ENCODE measurements around the gene ELL2. TPM values are rescaled to one million over a fixed set of nuclear protein-coding genes. Genes with fewer than 3 reads are reported as not detected.

ELL2 gene
- polyA plus RNA-seq, 2 donors: 29.1 to 39.6 TPM

- Histone ChIP-seq H3K4me1 (ENCODE audit: control insufficient read depth in 2 of 2, insufficient read depth in 2 of 2, low read length in 1 of 2) (no peaks in the 10 kb centered on the region), H3K27ac (ENCODE audit: low read depth in 2 of 2, low read length in 1 of 2) (no peak overlapping the region), H3K9me3 (ENCODE audit: control insufficient read depth in 2 of 2, insufficient read depth in 1 of 2, low read depth in 1 of 2, low read length in 1 of 2) (no peaks in the 10 kb centered on the region), H3K4me3 (ENCODE audit: low read depth in 1 of 2, low read length in 2 of 2) (no peak overlapping the region), H3K36me3 (ENCODE audit: control insufficient read depth in 2 of 2, insufficient read depth in 2 of 2, low read length in 1 of 2) (no peaks in the 10 kb centered on the region), H3K27me3 (ENCODE audit: control insufficient read depth in 1 of 2, insufficient read depth in 2 of 2, low read length in 2 of 2) (no peaks in the 10 kb centered on the region)
- WGBS, 2 donors: 64 to 92% methylated on average over 1 of the region's 1 CpG
Measured at GRCh38 chr5:95985249-95985648, 23.6 kb upstream of the ELL2 start.

- no peaks in the 10 kb centered on the region for H3K9me3 ChIP-seq (ENCODE audit: control insufficient read depth in 2 of 2, insufficient read depth in 1 of 2, low read depth in 1 of 2, low read length in 1 of 2)
- H3K36me3 ChIP-seq (ENCODE audit: control insufficient read depth in 2 of 2, insufficient read depth in 2 of 2, low read length in 1 of 2): no peaks in the 10 kb centered on the region
- H3K4me3 ChIP-seq (ENCODE audit: low read depth in 1 of 2, low read length in 2 of 2): no peak overlapping the region
- 95% methylated on average over 2 of the region's 2 CpGs for WGBS, 2 donors
- no peak overlapping the region for H3K27ac ChIP-seq (ENCODE audit: low read depth in 2 of 2, low read length in 1 of 2)
- H3K27me3 ChIP-seq (ENCODE audit: control insufficient read depth in 1 of 2, insufficient read depth in 2 of 2, low read length in 2 of 2): no peaks in the 10 kb centered on the region
- H3K4me1 ChIP-seq (ENCODE audit: control insufficient read depth in 2 of 2, insufficient read depth in 2 of 2, low read length in 1 of 2): no peaks in the 10 kb centered on the region
Measured at GRCh38 chr5:95984287-95984938, 22.8 kb upstream of the ELL2 start.

- H3K4me3 ChIP-seq (ENCODE audit: low read depth in 1 of 2, low read length in 2 of 2): no peak overlapping the region
- H3K36me3 ChIP-seq (ENCODE audit: control insufficient read depth in 2 of 2, insufficient read depth in 2 of 2, low read length in 1 of 2): no peaks in the 10 kb centered on the region
- H3K27ac ChIP-seq (ENCODE audit: low read depth in 2 of 2, low read length in 1 of 2): no peak overlapping the region
- H3K4me1 ChIP-seq (ENCODE audit: control insufficient read depth in 2 of 2, insufficient read depth in 2 of 2, low read length in 1 of 2): no peaks in the 10 kb centered on the region
- no peaks in the 10 kb centered on the region for H3K27me3 ChIP-seq (ENCODE audit: control insufficient read depth in 1 of 2, insufficient read depth in 2 of 2, low read length in 2 of 2)
- WGBS, 2 donors: 97% methylated on average over 2 of the region's 2 CpGs
- no peaks in the 10 kb centered on the region for H3K9me3 ChIP-seq (ENCODE audit: control insufficient read depth in 2 of 2, insufficient read depth in 1 of 2, low read depth in 1 of 2, low read length in 1 of 2)
Measured at GRCh38 chr5:95983509-95983908, 21.9 kb upstream of the ELL2 start.

GRCh38 chr5:95983080-95983479, 21.4 kb upstream of the ELL2 start:
- no peaks in the 10 kb centered on the region for H3K36me3 ChIP-seq (ENCODE audit: control insufficient read depth in 2 of 2, insufficient read depth in 2 of 2, low read length in 1 of 2)
- no peaks in the 10 kb centered on the region for H3K4me1 ChIP-seq (ENCODE audit: control insufficient read depth in 2 of 2, insufficient read depth in 2 of 2, low read length in 1 of 2)
- H3K27me3 ChIP-seq (ENCODE audit: control insufficient read depth in 1 of 2, insufficient read depth in 2 of 2, low read length in 2 of 2): no peaks in the 10 kb centered on the region
- no peak overlapping the region for H3K4me3 ChIP-seq (ENCODE audit: low read depth in 1 of 2, low read length in 2 of 2)
- H3K9me3 ChIP-seq (ENCODE audit: control insufficient read depth in 2 of 2, insufficient read depth in 1 of 2, low read depth in 1 of 2, low read length in 1 of 2): no peaks in the 10 kb centered on the region
- H3K27ac ChIP-seq (ENCODE audit: low read depth in 2 of 2, low read length in 1 of 2): no peak overlapping the region

- no peak overlapping the region for H3K4me3 ChIP-seq (ENCODE audit: low read depth in 1 of 2, low read length in 2 of 2)
- WGBS, 2 donors: 56 to 75% methylated on average over 1 of the region's 1 CpG
- no peaks in the 10 kb centered on the region for H3K36me3 ChIP-seq (ENCODE audit: control insufficient read depth in 2 of 2, insufficient read depth in 2 of 2, low read length in 1 of 2)
- no peaks in the 10 kb centered on the region for H3K4me1 ChIP-seq (ENCODE audit: control insufficient read depth in 2 of 2, insufficient read depth in 2 of 2, low read length in 1 of 2)
- H3K27ac ChIP-seq (ENCODE audit: low read depth in 2 of 2, low read length in 1 of 2): no peak overlapping the region
- H3K27me3 ChIP-seq (ENCODE audit: control insufficient read depth in 1 of 2, insufficient read depth in 2 of 2, low read length in 2 of 2): no peaks in the 10 kb centered on the region
- H3K9me3 ChIP-seq (ENCODE audit: control insufficient read depth in 2 of 2, insufficient read depth in 1 of 2, low read depth in 1 of 2, low read length in 1 of 2): no peaks in the 10 kb centered on the region
Measured at GRCh38 chr5:95976606-95977005, 15.0 kb upstream of the ELL2 start.

GRCh38 chr5:95975703-95976102, 14.1 kb upstream of the ELL2 start:
- Histone ChIP-seq H3K9me3 (ENCODE audit: control insufficient read depth in 2 of 2, insufficient read depth in 1 of 2, low read depth in 1 of 2, low read length in 1 of 2) (no peaks in the 10 kb centered on the region), H3K27ac (ENCODE audit: low read depth in 2 of 2, low read length in 1 of 2) (no peak overlapping the region), H3K36me3 (ENCODE audit: control insufficient read depth in 2 of 2, insufficient read depth in 2 of 2, low read length in 1 of 2) (no peaks in the 10 kb centered on the region), H3K4me3 (ENCODE audit: low read depth in 1 of 2, low read length in 2 of 2) (no peak overlapping the region), H3K4me1 (ENCODE audit: control insufficient read depth in 2 of 2, insufficient read depth in 2 of 2, low read length in 1 of 2) (no peaks in the 10 kb centered on the region), H3K27me3 (ENCODE audit: control insufficient read depth in 1 of 2, insufficient read depth in 2 of 2, low read length in 2 of 2) (no peaks in the 10 kb centered on the region)
- WGBS, 2 donors: 92 to 93% methylated on average over 1 of the region's 1 CpG

GRCh38 chr5:95973793-95974325, 12.2 kb upstream of the ELL2 start:
- no peaks in the 10 kb centered on the region for H3K36me3 ChIP-seq (ENCODE audit: control insufficient read depth in 2 of 2, insufficient read depth in 2 of 2, low read length in 1 of 2)
- H3K9me3 ChIP-seq (ENCODE audit: control insufficient read depth in 2 of 2, insufficient read depth in 1 of 2, low read depth in 1 of 2, low read length in 1 of 2): no peaks in the 10 kb centered on the region
- WGBS, 2 donors: 66 to 77% methylated on average over 3 of the region's 3 CpGs
- H3K4me3 ChIP-seq (ENCODE audit: low read depth in 1 of 2, low read length in 2 of 2): no peak overlapping the region
- no peak overlapping the region for H3K27ac ChIP-seq (ENCODE audit: low read depth in 2 of 2, low read length in 1 of 2)
- no peaks in the 10 kb centered on the region for H3K4me1 ChIP-seq (ENCODE audit: control insufficient read depth in 2 of 2, insufficient read depth in 2 of 2, low read length in 1 of 2)
- H3K27me3 ChIP-seq (ENCODE audit: control insufficient read depth in 1 of 2, insufficient read depth in 2 of 2, low read length in 2 of 2): no peaks in the 10 kb centered on the region

- H3K4me1 ChIP-seq (ENCODE audit: control insufficient read depth in 2 of 2, insufficient read depth in 2 of 2, low read length in 1 of 2): no peaks in the 10 kb centered on the region
- H3K4me3 ChIP-seq (ENCODE audit: low read depth in 1 of 2, low read length in 2 of 2): no peak overlapping the region
- H3K36me3 ChIP-seq (ENCODE audit: control insufficient read depth in 2 of 2, insufficient read depth in 2 of 2, low read length in 1 of 2): no peaks in the 10 kb centered on the region
- H3K9me3 ChIP-seq (ENCODE audit: control insufficient read depth in 2 of 2, insufficient read depth in 1 of 2, low read depth in 1 of 2, low read length in 1 of 2): no peaks in the 10 kb centered on the region
- H3K27ac ChIP-seq (ENCODE audit: low read depth in 2 of 2, low read length in 1 of 2): no peak overlapping the region
- no peaks in the 10 kb centered on the region for H3K27me3 ChIP-seq (ENCODE audit: control insufficient read depth in 1 of 2, insufficient read depth in 2 of 2, low read length in 2 of 2)
Measured at GRCh38 chr5:95972196-95972595, 10.5 kb upstream of the ELL2 start.

- no peak overlapping the region for H3K4me3 ChIP-seq (ENCODE audit: low read depth in 1 of 2, low read length in 2 of 2)
- H3K4me1 ChIP-seq (ENCODE audit: control insufficient read depth in 2 of 2, insufficient read depth in 2 of 2, low read length in 1 of 2): no peaks in the 10 kb centered on the region
- H3K36me3 ChIP-seq (ENCODE audit: control insufficient read depth in 2 of 2, insufficient read depth in 2 of 2, low read length in 1 of 2): no peaks in the 10 kb centered on the region
- H3K27ac ChIP-seq (ENCODE audit: low read depth in 2 of 2, low read length in 1 of 2): no peak overlapping the region
- no peaks in the 10 kb centered on the region for H3K9me3 ChIP-seq (ENCODE audit: control insufficient read depth in 2 of 2, insufficient read depth in 1 of 2, low read depth in 1 of 2, low read length in 1 of 2)
- 68 to 82% methylated on average over 1 of the region's 1 CpG for WGBS, 2 donors
- no peaks in the 10 kb centered on the region for H3K27me3 ChIP-seq (ENCODE audit: control insufficient read depth in 1 of 2, insufficient read depth in 2 of 2, low read length in 2 of 2)
Measured at GRCh38 chr5:95970359-95970704, 8.7 kb upstream of the ELL2 start.

- Histone ChIP-seq H3K4me3 (ENCODE audit: low read depth in 1 of 2, low read length in 2 of 2) (no peak overlapping the region), H3K36me3 (ENCODE audit: control insufficient read depth in 2 of 2, insufficient read depth in 2 of 2, low read length in 1 of 2) (no peaks in the 10 kb centered on the region), H3K4me1 (ENCODE audit: control insufficient read depth in 2 of 2, insufficient read depth in 2 of 2, low read length in 1 of 2) (no peaks in the 10 kb centered on the region), H3K27ac (ENCODE audit: low read depth in 2 of 2, low read length in 1 of 2) (peak overlapping the region in 1 of 2 donors; percentile 22), H3K9me3 (ENCODE audit: control insufficient read depth in 2 of 2, insufficient read depth in 1 of 2, low read depth in 1 of 2, low read length in 1 of 2) (no peaks in the 10 kb centered on the region), H3K27me3 (ENCODE audit: control insufficient read depth in 1 of 2, insufficient read depth in 2 of 2, low read length in 2 of 2) (no peaks in the 10 kb centered on the region)
- WGBS, 2 donors: 86 to 87% methylated on average over 5 of the region's 5 CpGs
Measured at GRCh38 chr5:95969651-95970358, 8.2 kb upstream of the ELL2 start.

Measured in esophagus (tissue), 2 donors.